Fibroblast of lung (primary cell): Measurements from ENCODE around the gene ITIH1. TPM values are rescaled to one million over a fixed set of nuclear protein-coding genes. Genes with fewer than 3 reads are reported as not detected.

ENCODE experiments used
- DNase-seq, 2 donors: peaks; one replicate each; pipeline versions ENCODE4 v3.0.0 to v3.0.0-alpha.2; 2010; ENCODE audit warnings: low read depth in 2 of 2
- H2AFZ ChIP-seq: 2 replicates; pipeline ENCODE4 v1.5.1; 2012; ENCODE audit warnings: low read length, control low read depth, inconsistent platforms
- H3K27ac ChIP-seq: 2 replicates; pipeline ENCODE4 v1.5.1; 2011; ENCODE audit warnings: low read length, control low read depth; ENCODE audit not compliant: insufficient read depth
- H3K27me3 ChIP-seq: 2 replicates; pipeline ENCODE4 v1.5.1; 2011; ENCODE audit warnings: mild to moderate bottlenecking, low read length; ENCODE audit not compliant: control insufficient read depth, insufficient read depth
- H3K36me3 ChIP-seq: 2 replicates; pipeline ENCODE4 v1.5.1; 2011; ENCODE audit warnings: low read length; ENCODE audit not compliant: control insufficient read depth, insufficient read depth
- H3K4me1 ChIP-seq: 2 replicates; pipeline ENCODE4 v1.5.1; 2011; ENCODE audit warnings: low read length; ENCODE audit not compliant: control insufficient read depth, insufficient read depth; ENCODE audit errors: extremely low read depth
- H3K4me2 ChIP-seq: 2 replicates; pipeline ENCODE4 v1.5.1; 2011; ENCODE audit warnings: low read length, control low read depth; ENCODE audit not compliant: insufficient read depth; ENCODE audit errors: extremely low read depth
- H3K4me3 ChIP-seq, 4 experiments: fragments of 200-600 bp in 1 of 4; sonication (generic) in 1 of 4; replicated peaks in 1 of 4; 2 replicates each; pipeline ENCODE4 v1.5.1; 2011 to 2016; ENCODE audit warnings: low read length in 4 of 4, low read depth in 3 of 4, mild to moderate bottlenecking in 3 of 4, control low read depth in 2 of 4, inconsistent platforms in 1 of 4, mixed read lengths in 1 of 4; ENCODE audit not compliant: insufficient read depth in 1 of 4; ENCODE audit errors: control extremely low read depth in 1 of 4
- H3K79me2 ChIP-seq: 2 replicates; pipeline ENCODE4 v1.5.1; 2012; ENCODE audit warnings: mild to moderate bottlenecking, low read length, inconsistent platforms; ENCODE audit not compliant: control insufficient read depth, insufficient read depth
- H3K9ac ChIP-seq: 2 replicates; pipeline ENCODE4 v1.5.1; 2011; ENCODE audit warnings: mild to moderate bottlenecking, low read length, control low read depth; ENCODE audit not compliant: insufficient read depth
- H3K9me3 ChIP-seq: 2 replicates; pipeline ENCODE4 v1.5.1; 2012; ENCODE audit warnings: low read depth, low read length; ENCODE audit not compliant: control insufficient read depth, insufficient read depth
- H4K20me1 ChIP-seq: 2 replicates; pipeline ENCODE4 v1.5.1; 2011; ENCODE audit warnings: low read length; ENCODE audit not compliant: control insufficient read depth, insufficient read depth; ENCODE audit errors: extremely low read depth
- EZH2 ChIP-seq: IDR thresholded peaks from 2 replicates; pipeline ENCODE4 v1.5.1; 2012; ENCODE audit warnings: low read length, control low read depth, mild to moderate bottlenecking; ENCODE audit errors: missing control alignments
- polyA plus RNA-seq, 2 donors: library from polyadenylated mRNA; depleted of rRNA in 1 of 2; stranded (reverse) in 1 of 2; unstranded in 1 of 2; fragments of >200 nt; gene quantifications; 2 replicates each; pipeline ENCODE4 v1.2.1, GENCODE V29; 2011 to 2012; ENCODE audit warnings: missing spikeins in 1 of 2
- total RNA-seq: library from RNA; depleted of rRNA; stranded (reverse); fragments of >200 nt; gene quantifications from 2 replicates; pipeline ENCODE4 v1.2.1, GENCODE V29; 2014
- TF ChIP-seq, protein P1 (sequence below), 2 donors: IDR thresholded peaks in 1 of 2; conservative IDR thresholded peaks in 1 of 2; 1 replicate in 1 of 2; 2 replicates in 1 of 2; pipeline ENCODE4 v1.5.1; 2011 to 2012; ENCODE audit warnings: low read length in 2 of 2, control low read depth in 1 of 2, inconsistent platforms in 1 of 2, low read depth in 1 of 2, mild to moderate bottlenecking in 1 of 2

Gene ITIH1
- total and polyA plus RNA-seq, 2 donors (not counting 1 experiment from before 2014, with no cell fraction given), result not detected

DNA sequence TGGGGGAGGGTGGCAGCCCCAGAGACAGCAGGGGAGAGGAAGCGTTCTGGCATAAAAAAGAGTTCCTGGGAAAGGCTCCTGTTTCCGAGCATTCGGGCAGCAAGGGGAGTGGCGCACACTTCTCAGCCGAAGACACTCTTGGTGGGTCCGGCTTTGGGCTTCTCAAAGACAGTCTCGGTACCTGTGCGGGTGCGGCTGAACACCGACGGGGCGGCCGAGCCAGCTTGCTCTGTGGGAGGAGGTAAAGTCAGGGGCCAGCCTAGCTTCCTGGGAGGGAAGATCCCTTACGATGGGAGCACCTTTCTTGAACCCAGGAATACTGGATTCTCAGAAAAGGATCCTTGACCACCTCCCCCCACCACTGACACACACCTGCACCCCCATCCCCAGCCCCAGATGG is 55.8 kb downstream of the ITIH1 start:
- H3K9ac ChIP-seq, result no peak overlapping the region
- H3K27me3 ChIP-seq, result no peaks in the 10 kb centered on the region
- no peak overlapping the region for H2AFZ ChIP-seq
- H4K20me1 ChIP-seq, result no peaks in the 10 kb centered on the region
- H3K79me2 ChIP-seq, result no peaks in the 10 kb centered on the region
- no peak overlapping the region for H3K4me3 ChIP-seq
- no peak overlapping the region for H3K4me2 ChIP-seq
- peaks cover 22% of the 10 kb centered on the region for H3K4me1 ChIP-seq
- DNase-seq, result no peak
- H3K9me3 ChIP-seq, result no peaks in the 10 kb centered on the region
- no peak overlapping the region for H3K27ac ChIP-seq
- H3K36me3 ChIP-seq, result no peaks in the 10 kb centered on the region
- no peak for TF ChIP-seq EZH2
- TF ChIP-seq, protein P1, sequence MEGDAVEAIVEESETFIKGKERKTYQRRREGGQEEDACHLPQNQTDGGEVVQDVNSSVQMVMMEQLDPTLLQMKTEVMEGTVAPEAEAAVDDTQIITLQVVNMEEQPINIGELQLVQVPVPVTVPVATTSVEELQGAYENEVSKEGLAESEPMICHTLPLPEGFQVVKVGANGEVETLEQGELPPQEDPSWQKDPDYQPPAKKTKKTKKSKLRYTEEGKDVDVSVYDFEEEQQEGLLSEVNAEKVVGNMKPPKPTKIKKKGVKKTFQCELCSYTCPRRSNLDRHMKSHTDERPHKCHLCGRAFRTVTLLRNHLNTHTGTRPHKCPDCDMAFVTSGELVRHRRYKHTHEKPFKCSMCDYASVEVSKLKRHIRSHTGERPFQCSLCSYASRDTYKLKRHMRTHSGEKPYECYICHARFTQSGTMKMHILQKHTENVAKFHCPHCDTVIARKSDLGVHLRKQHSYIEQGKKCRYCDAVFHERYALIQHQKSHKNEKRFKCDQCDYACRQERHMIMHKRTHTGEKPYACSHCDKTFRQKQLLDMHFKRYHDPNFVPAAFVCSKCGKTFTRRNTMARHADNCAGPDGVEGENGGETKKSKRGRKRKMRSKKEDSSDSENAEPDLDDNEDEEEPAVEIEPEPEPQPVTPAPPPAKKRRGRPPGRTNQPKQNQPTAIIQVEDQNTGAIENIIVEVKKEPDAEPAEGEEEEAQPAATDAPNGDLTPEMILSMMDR (conservative IDR thresholded peaks at IDR 0.05 in 1 of 2, IDR thresholded peaks at IDR 0.05 in 1 of 2; ENCODE audit: low read depth in 1 of 2, low read length in 2 of 2), result no peak

- H3K27ac ChIP-seq, result no peak within 1 kb of the TSS
- peak in 1 of 2 donors; percentile 40 for DNase-seq
- peak within 1 kb of the TSS; percentile 23 for H3K4me2 ChIP-seq
- H3K27me3 ChIP-seq, result no peaks in the 10 kb centered on the region
- H4K20me1 ChIP-seq, result no peaks in the 10 kb centered on the region
- H3K9me3 ChIP-seq, result no peaks in the 10 kb centered on the region
- no peak within 1 kb of the TSS for H2AFZ ChIP-seq
- H3K36me3 ChIP-seq, result no peaks in the 10 kb centered on the region
- H3K4me1 ChIP-seq, result peaks cover 22% of the 10 kb centered on the region
- no peak for TF ChIP-seq EZH2
- TF ChIP-seq, protein P1 (conservative IDR thresholded peaks at IDR 0.05 in 1 of 2, IDR thresholded peaks at IDR 0.05 in 1 of 2; ENCODE audit: low read depth in 1 of 2, low read length in 2 of 2), result no peak
- no peak within 1 kb of the TSS for H3K4me3 ChIP-seq
- H3K9ac ChIP-seq, result no peak within 1 kb of the TSS
- no peaks in the 10 kb centered on the region for H3K79me2 ChIP-seq
These were observed 57.6 kb downstream of the ITIH1 start, which contains the start of gene MUSTN1 for GRCh38 chr3:52834871-52835501. Gene MUSTN1, minus strand, starts transcription at chr3:52835019. Its CDS starts 71 bp downstream, at chr3:52834948.

DNA sequence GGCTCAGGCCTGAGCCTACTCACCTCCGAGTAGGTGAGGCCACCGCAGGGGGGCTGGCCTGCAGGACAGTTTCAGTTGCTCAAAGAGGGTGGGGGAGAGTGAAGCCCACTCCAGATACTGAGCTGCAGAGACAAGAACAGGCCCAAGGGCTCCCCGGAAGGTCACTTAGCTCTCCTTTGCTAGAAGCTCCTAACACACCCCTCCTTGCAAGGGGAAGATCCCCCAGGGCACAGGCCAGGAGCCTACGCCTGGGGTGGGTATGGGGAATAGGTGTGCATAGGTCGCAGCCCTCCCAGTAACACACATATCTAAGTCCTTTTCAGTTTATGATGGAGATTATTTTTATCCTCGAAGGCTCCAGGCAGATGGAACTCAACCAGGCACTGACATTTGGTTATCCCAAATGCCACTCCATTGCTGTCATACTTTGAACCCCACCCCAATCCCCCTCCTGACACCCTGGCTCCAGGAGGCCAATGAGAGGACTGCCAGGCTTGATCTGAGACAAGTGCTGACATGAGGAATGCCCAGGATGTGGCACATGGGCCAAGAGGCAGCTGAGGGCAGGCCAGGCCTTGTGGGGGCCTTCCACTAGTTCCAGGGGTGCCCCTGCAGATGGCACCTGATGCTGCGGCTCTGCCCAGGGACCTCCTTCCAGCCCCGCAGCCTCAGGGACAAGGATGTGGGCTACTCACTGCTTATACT is 58.5 kb downstream of the ITIH1 start:
- Histone ChIP-seq H3K9me3 (no peaks in the 10 kb centered on the region), H3K4me1 (peaks cover 20% of the 10 kb centered on the region), H4K20me1 (no peaks in the 10 kb centered on the region), H3K36me3 (no peaks in the 10 kb centered on the region), H3K4me3 (no peak overlapping the region), H3K4me2 (no peak overlapping the region), H3K79me2 (no peaks in the 10 kb centered on the region), H3K9ac (no peak overlapping the region), H2AFZ (no peak overlapping the region), H3K27ac (no peak overlapping the region), H3K27me3 (no peaks in the 10 kb centered on the region)
- TF ChIP-seq EZH2, result no peak
- TF ChIP-seq, protein P1 (conservative IDR thresholded peaks at IDR 0.05 in 1 of 2, IDR thresholded peaks at IDR 0.05 in 1 of 2; ENCODE audit: low read depth in 1 of 2, low read length in 2 of 2), result no peak
- DNase-seq, result no peak
